ENCODE results near the gene COX6A1. TPM values are rescaled to one million over a fixed set of nuclear protein-coding genes. Genes with fewer than 3 reads are reported as not detected.
A peak's percentile ranks its signal among the peaks of the same experiment; 100 is the strongest.

The COX6A1 gene
- total and polyA plus RNA-seq, 2 donors (not counting 3 experiments of a cell fraction or from before 2014, with no cell fraction given), result 299 to 1,327 TPM

- peak overlapping the region; percentile 54 to 90 (median 78) for H3K4me3 ChIP-seq (replicated peaks in 1 of 3; ENCODE audit: insufficient read depth in 1 of 3, low read depth in 1 of 3, low read length in 3 of 3)
- H4K20me1 ChIP-seq (replicated peaks; ENCODE audit: control insufficient read depth, extremely low read depth, insufficient read depth, low read length), result peaks cover 2% of the 10 kb centered on the region
- H3K4me1 ChIP-seq (ENCODE audit: control insufficient read depth, extremely low read depth, insufficient read depth, low read length), result peaks cover 3% of the 10 kb centered on the region
- BruUV-seq (replicated peaks), result TSS peak; percentile 40
- H3K9ac ChIP-seq (replicated peaks; ENCODE audit: extremely low read depth, insufficient read depth, low read length), result peak overlapping the region; percentile 71
- H3K36me3 ChIP-seq (ENCODE audit: control insufficient read depth in 2 of 2, extremely low read depth in 1 of 2, insufficient read depth in 2 of 2, low read length in 2 of 2), result peaks cover 16 to 19% of the 10 kb centered on the region in 2 experiments
- H3K4me2 ChIP-seq (ENCODE audit: insufficient read depth, low read length), result peak overlapping the region; percentile 46
- no peak overlapping the region for H2AFZ ChIP-seq (ENCODE audit: low read depth, low read length)
- ChIA-PET CTCF (interaction anchor here (1.1 to 3.9 kb wide), 6 partner anchors 9 to 82 kb away, joined by 3 to 29 read pairs (median 4); partner anchors contain the start of gene DYNLL1), POLR2A (interaction anchor here (0.7 to 2.8 kb wide), 5 partner anchors 9 to 231 kb away, joined by 3 to 24 read pairs (median 4); partner anchors contain the start of genes DYNLL1 and POP5)
- peak overlapping the region; percentile 68 for H3K27ac ChIP-seq (ENCODE audit: insufficient read depth, low read depth, low read length)
- DNase-seq (ENCODE audit: low read depth, low spot score), result no peak
- no peaks in the 10 kb centered on the region for H3K9me1 ChIP-seq (replicated peaks; ENCODE audit: control insufficient read depth, extremely low read depth, insufficient read depth, low read length)
- no peaks in the 10 kb centered on the region for H3K9me3 ChIP-seq (replicated peaks; ENCODE audit: control insufficient read depth, insufficient read depth, low read length)
- intact Hi-C loops (cut with micrococcal nuclease), result loop anchor here (2.0 kb wide), 1 partner anchor 60 kb away; the partner anchor contains the start of gene COQ5
- H3K27me3 ChIP-seq (ENCODE audit: control insufficient read depth in 2 of 2, insufficient read depth in 2 of 2, low read length in 2 of 2), result no peaks in the 10 kb centered on the region
- H3K79me2 ChIP-seq (ENCODE audit: control insufficient read depth, insufficient read depth, low read length), result peaks cover 56% of the 10 kb centered on the region
- dilution Hi-C loops (cut with MboI; ENCODE audit: extremely low pct_ligation_motif_present, low sequenced_read_pairs), result no loop called here
- peak; percentile 68 for FAIRE-seq
- no peak for TF ChIP-seq JUN (IDR thresholded peaks at IDR 0.05; ENCODE audit: borderline replicate concordance, insufficient read depth, insufficient read length, low read depth)
- TF ChIP-seq FOS (IDR thresholded peaks at IDR 0.05; ENCODE audit: borderline replicate concordance, insufficient read depth, low read length), result no peak
- TF ChIP-seq MYC (IDR thresholded peaks at IDR 0.05; ENCODE audit: low read depth, low read length), result no peak
- no peak for TF ChIP-seq POLR2AphosphoS5 (IDR thresholded peaks at IDR 0.05; ENCODE audit: insufficient read depth, low read depth, low read length)
- TF ChIP-seq GATA2 (IDR thresholded peaks at IDR 0.05; ENCODE audit: insufficient read depth, insufficient read length, low read depth, low read length), result no peak
These were observed 30.5 kb downstream of the COX6A1 start for GRCh38 chr12:120468325-120468820.

- no TSS peak for BruUV-seq (replicated peaks)
- intact Hi-C loops (cut with micrococcal nuclease) (loop anchor here (1.0 to 2.0 kb wide), 2 partner anchors 26 to 60 kb away; partner anchors contain the start of gene COQ5), dilution Hi-C loops (cut with MboI; ENCODE audit: extremely low pct_ligation_motif_present, low sequenced_read_pairs) (no loop called here)
- H3K4me3 ChIP-seq (replicated peaks in 1 of 3; ENCODE audit: insufficient read depth in 1 of 3, low read depth in 1 of 3, low read length in 3 of 3), result peak overlapping the region; percentile 54 to 90 (median 78)
- POLR2A ChIA-PET, result interaction anchor here (0.7 to 2.8 kb wide), 5 partner anchors 10 to 231 kb away, joined by 3 to 24 read pairs (median 4); partner anchors contain the start of genes DYNLL1 and POP5
- CTCF ChIA-PET, result interaction anchor here (1.1 to 3.9 kb wide), 5 partner anchors 12 to 81 kb away, joined by 3 to 29 read pairs (median 4); partner anchors contain the start of gene DYNLL1
- DNase-seq (ENCODE audit: low read depth, low spot score) (peak; percentile 47), FAIRE-seq (no peak)
- TF ChIP-seq POLR2AphosphoS5 (IDR thresholded peaks at IDR 0.05; ENCODE audit: insufficient read depth, low read depth, low read length) (no peak), FOS (IDR thresholded peaks at IDR 0.05; ENCODE audit: borderline replicate concordance, insufficient read depth, low read length) (no peak), POLR2A (IDR thresholded peaks at IDR 0.05; ENCODE audit: low read depth, low read length) (no peak), CTCF (IDR thresholded peaks at IDR 0.05; ENCODE audit: extremely low read depth in 1 of 2, insufficient read depth in 1 of 2, low read depth in 1 of 2, low read length in 2 of 2) (peak in 1 of 2 donors; percentile 24), MYC (IDR thresholded peaks at IDR 0.05; ENCODE audit: low read depth, low read length) (no peak), MAX (IDR thresholded peaks at IDR 0.05; ENCODE audit: insufficient read depth, insufficient read length) (no peak)
- peaks cover 54% of the 10 kb centered on the region for H3K79me2 ChIP-seq (ENCODE audit: control insufficient read depth, insufficient read depth, low read length)
- H3K36me3 ChIP-seq (ENCODE audit: control insufficient read depth in 2 of 2, extremely low read depth in 1 of 2, insufficient read depth in 2 of 2, low read length in 2 of 2), result peaks cover 11 to 13% of the 10 kb centered on the region in 2 experiments
- H2AFZ ChIP-seq (ENCODE audit: low read depth, low read length), result peak overlapping the region; percentile 68
- no peaks in the 10 kb centered on the region for H3K9me1 ChIP-seq (replicated peaks; ENCODE audit: control insufficient read depth, extremely low read depth, insufficient read depth, low read length)
- peak overlapping the region; percentile 76 for H3K9ac ChIP-seq (replicated peaks; ENCODE audit: extremely low read depth, insufficient read depth, low read length)
- H4K20me1 ChIP-seq (replicated peaks; ENCODE audit: control insufficient read depth, extremely low read depth, insufficient read depth, low read length), result peaks cover 2% of the 10 kb centered on the region
- no peaks in the 10 kb centered on the region for H3K27me3 ChIP-seq (ENCODE audit: control insufficient read depth in 2 of 2, insufficient read depth in 2 of 2, low read length in 2 of 2)
- peaks cover 3% of the 10 kb centered on the region for H3K4me1 ChIP-seq (ENCODE audit: control insufficient read depth, extremely low read depth, insufficient read depth, low read length)
- H3K4me2 ChIP-seq (ENCODE audit: insufficient read depth, low read length), result peak overlapping the region; percentile 46
- H3K9me3 ChIP-seq (replicated peaks; ENCODE audit: control insufficient read depth, insufficient read depth, low read length), result no peaks in the 10 kb centered on the region
- H3K27ac ChIP-seq (ENCODE audit: insufficient read depth, low read depth, low read length), result peak overlapping the region; percentile 68
These were observed 31.0 kb downstream of the COX6A1 start for GRCh38 chr12:120468821-120469449.
